Stimulated activated CD4-positive, alpha-beta T cell treated with anti-CD3 and anti-CD28 coated beads, Interleukin-1b, Interleukin-23, amount 100 ng/mL, for 48 hours (primary cell): Measurements from ENCODE around the gene DNA2.

Experiments
- DNase-seq: peaks from one replicate; pipeline ENCODE4 v3.0.0-alpha.2; 2020

Gene DNA2

DNA sequence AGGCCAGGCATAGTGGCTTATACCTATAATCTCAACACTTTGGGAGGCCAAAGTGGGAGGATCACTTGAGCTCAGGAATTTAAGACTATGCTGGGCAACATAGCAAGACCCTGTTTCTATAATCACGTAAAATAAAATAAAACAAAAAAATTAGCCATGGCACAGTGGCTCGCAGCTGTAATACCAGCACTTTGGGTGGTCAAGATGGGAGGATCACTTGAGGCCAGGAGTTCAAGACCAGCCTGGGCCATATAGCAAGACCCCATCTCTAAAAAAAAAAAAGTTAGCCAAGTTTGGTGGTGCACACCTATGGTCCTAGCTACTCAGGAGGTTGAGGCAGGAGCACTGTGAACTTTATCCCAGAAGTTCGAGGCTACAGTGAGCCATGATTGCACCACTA, 30.9 kb downstream of the DNA2 start:
- no peak for DNase-seq

GRCh38 chr10:68435803-68436202, 36.0 kb downstream of the DNA2 start:
- DNase-seq: no peak

- no peak for DNase-seq
Measured at GRCh38 chr10:68434657-68435056, 37.1 kb downstream of the DNA2 start.

GRCh38 chr10:68428396-68429104, 43.2 kb downstream of the DNA2 start:
- no peak for DNase-seq

- DNase-seq: no peak
Measured at GRCh38 chr10:68424454-68425014, 47.2 kb downstream of the DNA2 start.

- peak; percentile 46 for DNase-seq
Measured at GRCh38 chr10:68423522-68423921, 48.3 kb downstream of the DNA2 start.

- DNase-seq: no peak
Measured at GRCh38 chr10:68419376-68419775, 52.4 kb downstream of the DNA2 start.

GRCh38 chr10:68408898-68409518, 62.8 kb downstream of the DNA2 start:
- DNase-seq: no peak

DNA sequence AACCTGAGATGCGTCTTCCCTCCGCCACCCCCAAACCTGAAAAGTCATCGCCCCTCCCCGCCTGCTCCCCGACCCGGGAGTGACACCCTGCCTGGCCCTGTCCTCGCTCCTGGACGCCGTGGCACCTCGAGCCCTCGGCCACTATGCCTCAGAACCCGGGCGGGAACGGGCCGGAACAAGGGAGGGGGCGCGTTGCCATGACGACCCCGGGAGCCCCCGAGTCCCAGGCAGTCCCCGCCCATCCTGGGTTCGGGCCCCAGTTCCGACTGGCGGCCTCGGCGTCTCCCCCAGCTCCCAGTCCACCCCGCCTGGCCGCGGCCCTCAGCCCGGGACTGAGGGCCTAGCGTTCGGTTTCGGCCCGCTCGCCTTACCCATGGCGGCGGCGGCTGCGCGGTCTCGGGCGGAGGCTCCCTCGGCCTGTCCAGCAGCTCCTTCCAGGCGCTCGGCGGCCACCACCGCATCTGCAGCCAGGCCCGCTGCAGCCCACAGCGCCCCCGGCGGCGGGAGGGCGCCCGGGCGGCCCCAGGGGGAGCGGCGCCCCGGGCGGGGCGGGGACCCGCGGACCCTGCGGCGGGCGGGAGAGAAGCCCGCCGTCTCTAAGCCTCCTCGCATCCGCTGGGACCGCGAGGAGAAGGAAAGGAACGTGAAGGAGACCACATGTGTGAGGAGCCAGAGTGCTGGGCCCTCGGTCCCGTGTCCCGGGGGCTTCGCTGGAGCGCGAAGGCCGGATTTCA, 64.8 kb downstream of the DNA2 start, which contains the start of gene RUFY2:
TSS of gene RUFY2 (minus strand) at position 463 of the 734 bp plus-strand sequence. CDS start at position 375, 88 bp downstream.
- DNase-seq: peak; percentile 66

DNA sequence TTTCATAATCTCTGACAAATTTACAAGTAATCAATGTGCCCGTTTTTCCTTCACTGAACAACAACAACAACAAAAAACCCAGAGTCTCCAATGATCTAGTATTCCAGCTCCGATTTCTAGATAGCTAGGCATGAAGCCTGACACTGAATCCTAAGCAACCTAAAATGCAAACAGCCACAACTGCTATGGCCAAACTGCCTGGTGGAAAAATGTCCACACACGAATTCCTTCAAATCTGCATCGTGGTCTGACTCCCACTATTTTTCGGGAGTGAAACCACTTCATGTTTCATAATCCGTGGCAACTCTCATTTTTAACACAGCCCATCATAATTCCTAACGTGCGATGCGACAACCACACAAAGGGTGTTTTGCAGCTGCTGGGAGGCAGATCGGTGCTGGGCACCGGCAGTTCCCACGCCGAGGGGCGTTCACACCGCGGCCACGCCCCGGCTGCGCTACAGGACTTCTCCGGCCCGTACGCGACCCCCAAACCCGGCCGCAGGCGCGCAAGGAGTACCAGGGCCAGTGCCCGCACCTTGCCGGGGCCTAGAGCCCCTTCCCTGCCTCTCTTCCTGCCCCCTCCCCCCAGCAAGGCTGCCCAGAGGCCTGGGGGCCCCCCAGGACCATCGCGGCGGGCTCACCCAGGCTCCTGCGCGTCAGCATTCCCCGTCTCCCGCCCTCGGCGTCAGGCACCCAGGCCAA, 65.5 kb downstream of the DNA2 start:
- DNase-seq: peak; percentile 33

- no peak for DNase-seq
Measured at GRCh38 chr10:68403701-68404100, 68.1 kb downstream of the DNA2 start.

DNA sequence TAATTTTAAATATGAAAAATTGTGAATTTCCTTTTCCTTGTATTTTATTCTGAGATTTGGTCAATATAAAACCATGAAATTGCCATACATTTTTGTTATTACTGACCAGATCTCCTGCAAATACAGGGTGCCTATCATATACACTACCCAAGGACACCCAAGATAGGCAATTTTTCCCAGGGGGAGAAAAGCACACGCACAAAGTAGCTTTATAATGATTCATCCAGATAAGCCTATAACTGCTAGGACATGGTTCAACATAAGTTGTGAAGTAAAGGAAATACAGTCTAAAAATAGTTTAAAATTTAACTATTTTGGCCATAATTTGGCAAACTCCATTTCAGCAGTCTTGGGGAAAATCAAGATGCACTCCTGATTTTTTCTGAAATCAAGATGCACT, 69.5 kb downstream of the DNA2 start:
- DNase-seq: no peak

DNA sequence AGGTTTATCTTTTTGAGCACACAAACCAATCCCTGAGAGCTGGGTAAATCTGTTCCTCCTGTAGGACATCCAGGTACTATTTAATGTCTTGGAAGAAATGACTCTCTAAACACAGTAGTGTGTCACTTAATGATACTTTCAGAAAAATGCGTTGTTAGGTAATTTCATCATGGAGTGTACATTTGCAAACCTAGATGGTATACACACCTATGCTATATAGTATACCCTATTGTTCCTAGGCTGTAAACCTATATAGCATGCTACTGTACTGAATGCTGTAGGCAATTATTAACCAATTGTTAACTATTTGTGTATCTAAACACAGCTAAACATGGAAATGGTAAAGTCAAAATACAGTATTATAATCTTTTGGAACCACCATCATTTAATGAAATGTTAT, 74.8 kb downstream of the DNA2 start:
- no peak for DNase-seq

GRCh38 chr10:68385740-68386139, 86.0 kb downstream of the DNA2 start:
- DNase-seq: no peak

- DNase-seq: no peak
Measured at GRCh38 chr10:68371604-68372003, 100.2 kb downstream of the DNA2 start.

GRCh38 chr10:68367121-68367520, 104.7 kb downstream of the DNA2 start:
- no peak for DNase-seq

DNA sequence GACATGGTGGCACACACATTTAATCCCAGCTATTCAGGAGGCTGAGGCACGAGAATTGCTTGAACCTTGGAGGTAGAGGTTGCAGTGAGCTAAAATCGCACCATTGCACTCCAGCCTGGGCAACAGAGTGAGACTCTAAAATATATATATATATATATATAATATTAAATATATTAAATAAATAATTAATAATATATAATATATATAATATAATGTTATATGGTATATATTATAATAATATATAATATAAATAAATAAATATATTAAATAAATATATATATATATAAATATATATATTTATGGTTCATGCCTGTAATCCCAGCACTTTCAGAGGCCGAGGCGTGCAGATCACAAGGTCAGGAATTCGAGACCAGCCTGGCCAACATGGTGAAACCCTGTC, 105.2 kb downstream of the DNA2 start:
- DNase-seq: no peak

DNA sequence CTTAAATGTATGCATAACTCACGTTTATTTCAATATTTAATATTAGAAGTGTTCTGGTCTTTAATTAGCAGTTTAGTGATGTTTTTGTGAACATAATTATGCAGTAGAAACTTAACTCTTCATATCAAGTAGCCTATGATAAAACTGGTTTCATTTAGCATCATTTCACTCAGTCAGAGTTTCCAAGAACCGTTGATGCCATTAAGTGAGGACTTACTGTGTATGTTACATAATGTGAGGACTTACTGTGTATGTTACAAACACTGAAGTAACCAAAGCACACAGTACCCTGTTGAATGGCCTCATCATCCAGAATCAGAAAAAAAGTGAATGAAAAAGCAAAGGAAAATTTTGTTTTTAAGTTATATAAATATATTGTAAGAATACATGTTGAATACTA, 106.2 kb downstream of the DNA2 start:
- DNase-seq: no peak

DNA sequence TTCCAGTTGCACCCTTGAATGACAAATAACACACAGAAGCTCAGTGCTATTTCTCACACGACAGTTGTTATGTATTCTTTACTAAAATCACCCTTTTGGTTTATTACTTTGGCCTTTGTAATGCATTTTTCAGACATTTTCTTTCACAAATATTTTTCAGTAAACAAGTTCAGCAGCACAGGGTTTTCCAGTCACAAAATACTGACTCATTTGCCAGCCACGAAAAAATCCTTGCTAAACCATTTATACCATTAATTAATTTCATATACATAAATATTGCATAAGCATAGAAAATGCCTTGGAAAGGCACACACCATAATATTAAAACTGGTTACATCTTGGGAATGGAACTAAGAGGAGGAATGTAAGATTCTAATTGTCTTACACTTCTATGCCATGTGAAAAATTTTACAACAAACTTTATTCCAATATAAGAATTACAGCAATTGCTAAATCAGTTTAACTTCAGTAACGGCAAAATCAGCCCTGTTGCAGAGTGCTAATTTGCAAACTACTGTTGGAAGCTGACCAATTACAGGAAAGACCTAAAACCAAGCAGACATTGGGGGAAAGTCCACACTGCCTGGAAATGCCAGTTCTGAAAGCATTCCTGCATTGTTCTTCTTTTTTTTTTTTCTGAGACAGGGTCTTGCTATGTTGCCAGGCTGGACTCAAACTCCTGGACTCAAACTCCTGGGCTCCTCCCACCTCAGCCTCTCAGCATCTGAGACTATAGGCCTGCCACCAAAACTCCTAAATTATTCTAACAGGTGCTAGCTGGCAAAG, 107.5 kb downstream of the DNA2 start:
- no peak for DNase-seq
